GM19328 (cell line): Measurements from ENCODE around the gene RIMOC1.
A peak's percentile ranks its signal among the peaks of the same experiment; 100 is the strongest.
"Not testable (repeated sequence)": the region's sequence is repeated elsewhere in the genome, so short reads cannot be mapped to it uniquely, and the experiment has no call there.

ENCODE experiments used
- ATAC-seq: cut with Tn5 transposase; IDR thresholded peaks from one replicate; pipeline ENCODE4 v1.9.1; 2021; ENCODE audit warnings: mild to moderate bottlenecking, moderate library complexity; ENCODE audit not compliant: unreplicated experiment

The RIMOC1 gene

DNA sequence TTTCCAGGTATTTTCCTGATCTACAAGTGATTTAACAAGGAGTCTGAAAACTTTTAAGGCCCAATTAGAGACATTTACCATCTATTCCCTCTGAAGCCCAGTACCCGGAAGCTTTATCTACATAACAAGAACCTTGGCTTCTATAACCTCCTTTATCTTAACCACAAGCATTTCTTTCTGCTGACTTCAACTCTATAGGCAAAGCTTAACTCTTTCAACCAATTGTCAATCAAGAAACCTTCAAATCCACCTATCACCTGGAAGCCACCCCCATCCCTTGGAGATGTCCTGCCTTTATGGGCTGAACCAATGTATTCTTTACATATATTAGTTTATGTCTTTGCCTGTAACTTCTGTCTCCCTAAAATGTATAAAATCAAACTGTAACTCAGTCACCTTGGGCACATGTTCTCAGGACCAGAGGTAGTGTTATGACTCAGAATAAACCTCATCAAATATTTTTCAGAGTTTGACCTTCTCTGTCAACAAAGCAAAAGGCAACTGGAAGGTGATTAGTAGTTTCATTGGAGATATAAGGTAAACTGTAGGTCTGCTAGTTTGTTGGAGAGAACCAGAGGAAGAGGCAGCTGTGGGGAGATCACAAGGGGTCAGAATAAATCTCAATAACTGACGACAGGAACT is 13.0 kb upstream of the RIMOC1 start:
- ATAC-seq: no peak

DNA sequence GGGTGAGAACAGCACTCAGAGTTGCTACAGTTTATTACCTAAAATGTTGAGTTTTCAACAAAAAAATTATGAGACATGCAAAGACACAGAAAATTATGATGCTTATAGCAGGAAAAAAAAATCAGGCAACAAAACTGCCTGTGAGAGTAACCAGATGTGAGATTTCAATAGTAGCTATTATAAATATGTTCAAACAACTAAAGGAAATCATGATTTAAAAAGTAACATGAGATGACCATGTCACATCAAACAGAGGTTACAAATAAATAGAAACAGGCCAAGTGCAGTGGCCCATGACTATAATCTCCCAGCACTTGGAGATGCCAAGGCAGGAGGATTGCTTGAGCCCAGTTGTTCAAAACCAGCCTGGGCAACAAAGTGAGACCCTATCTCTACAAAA is 12.1 kb upstream of the RIMOC1 start:
- ATAC-seq: no peak

DNA sequence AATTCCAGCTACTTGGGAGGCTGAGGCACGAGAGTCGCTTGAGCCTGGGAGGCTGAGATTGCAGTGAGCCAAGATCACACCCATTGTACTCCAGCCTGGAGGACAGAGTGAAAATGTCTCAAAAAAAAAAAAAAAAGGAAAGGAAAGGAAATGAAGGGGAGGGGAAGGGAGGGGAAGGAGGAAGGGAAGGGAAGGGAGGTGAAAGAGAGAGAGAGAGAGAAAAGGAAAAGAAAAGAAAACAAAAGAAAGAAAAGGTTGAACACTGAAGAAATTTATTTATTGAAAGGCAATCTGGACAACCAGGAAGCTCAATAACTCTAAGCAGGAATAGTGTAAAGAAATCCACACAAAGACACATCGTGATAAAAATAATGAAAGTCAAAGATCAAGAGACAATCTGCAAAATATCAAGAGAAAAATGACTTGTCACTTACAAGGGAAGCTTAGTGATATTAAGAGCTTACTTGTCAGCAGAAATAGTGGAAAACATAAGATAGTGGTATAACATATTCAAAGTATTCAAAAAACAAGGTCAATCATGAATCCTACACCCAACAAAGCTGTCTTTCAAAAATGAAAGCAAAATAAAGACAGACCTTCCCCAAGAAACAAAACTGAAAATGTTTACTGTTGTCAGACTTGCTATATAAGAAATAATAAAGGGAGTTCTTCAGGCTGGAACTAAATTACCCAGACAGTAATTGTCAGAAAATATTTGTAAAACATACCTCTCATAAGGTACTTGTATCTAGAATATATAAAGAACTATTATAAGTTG is 10.9 kb upstream of the RIMOC1 start:
- ATAC-seq: peak; percentile 59

DNA sequence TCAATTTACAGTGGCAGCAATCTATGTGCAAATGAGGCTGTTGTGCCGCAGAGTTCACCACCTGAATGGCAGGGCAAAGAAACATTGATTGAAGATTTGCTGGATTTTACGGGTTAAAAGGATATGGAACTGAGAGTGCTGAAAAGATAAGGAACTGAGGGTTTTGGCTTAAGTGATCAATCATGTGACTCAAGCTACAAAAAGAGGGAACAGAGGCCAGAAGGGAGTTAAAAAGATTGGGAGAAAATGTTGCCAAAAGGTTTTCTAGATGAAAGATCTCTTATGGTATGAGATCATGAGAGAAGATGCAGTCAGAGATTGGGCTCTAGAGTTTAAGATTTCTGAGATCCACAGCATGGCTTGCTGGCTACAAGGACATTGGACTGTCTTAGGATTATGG is 7.9 kb upstream of the RIMOC1 start:
- no peak for ATAC-seq

DNA sequence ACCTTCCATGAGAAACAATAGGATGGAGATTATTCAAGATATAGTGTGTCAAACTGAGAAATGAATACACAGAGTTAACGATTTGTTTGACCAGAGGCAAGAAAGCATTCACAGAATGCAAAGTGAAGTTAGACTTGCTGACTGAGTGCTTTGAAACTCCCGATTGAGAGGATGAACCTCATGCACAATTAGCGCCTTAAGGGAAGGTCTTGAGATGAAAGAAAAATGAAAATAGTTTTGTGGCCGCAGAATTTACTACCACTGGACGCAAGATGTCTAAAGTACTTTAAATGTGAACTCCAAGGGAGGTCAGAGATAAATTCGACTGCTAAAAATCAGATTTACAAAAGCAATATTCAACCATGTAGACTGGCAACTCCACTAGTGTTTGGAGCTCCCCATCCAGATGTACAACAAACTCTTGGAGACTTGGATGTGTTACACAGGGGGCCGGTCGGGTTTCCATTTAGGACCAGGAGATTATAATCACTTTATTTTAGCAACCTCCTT is 707 bp upstream of the RIMOC1 start:
- ATAC-seq: no peak

DNA sequence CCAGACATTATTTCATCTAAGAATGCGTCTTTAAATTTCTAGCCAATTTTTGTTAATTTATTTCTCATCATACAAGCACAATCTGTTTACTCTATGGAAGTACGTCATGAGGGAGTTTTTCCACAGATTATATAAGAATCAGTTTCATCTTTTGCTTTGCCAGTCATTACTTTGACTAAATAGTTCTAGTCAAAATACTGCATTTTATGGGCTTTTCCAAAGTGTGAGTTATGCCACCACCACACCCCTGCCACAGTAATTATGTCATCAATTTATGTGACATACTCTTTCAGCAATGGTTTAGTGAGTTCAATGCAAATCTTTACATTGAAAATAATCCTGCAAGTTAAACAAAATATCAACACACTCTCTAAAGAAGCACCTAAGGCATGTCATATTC is 2.0 kb downstream of the RIMOC1 start:
- no peak for ATAC-seq

DNA sequence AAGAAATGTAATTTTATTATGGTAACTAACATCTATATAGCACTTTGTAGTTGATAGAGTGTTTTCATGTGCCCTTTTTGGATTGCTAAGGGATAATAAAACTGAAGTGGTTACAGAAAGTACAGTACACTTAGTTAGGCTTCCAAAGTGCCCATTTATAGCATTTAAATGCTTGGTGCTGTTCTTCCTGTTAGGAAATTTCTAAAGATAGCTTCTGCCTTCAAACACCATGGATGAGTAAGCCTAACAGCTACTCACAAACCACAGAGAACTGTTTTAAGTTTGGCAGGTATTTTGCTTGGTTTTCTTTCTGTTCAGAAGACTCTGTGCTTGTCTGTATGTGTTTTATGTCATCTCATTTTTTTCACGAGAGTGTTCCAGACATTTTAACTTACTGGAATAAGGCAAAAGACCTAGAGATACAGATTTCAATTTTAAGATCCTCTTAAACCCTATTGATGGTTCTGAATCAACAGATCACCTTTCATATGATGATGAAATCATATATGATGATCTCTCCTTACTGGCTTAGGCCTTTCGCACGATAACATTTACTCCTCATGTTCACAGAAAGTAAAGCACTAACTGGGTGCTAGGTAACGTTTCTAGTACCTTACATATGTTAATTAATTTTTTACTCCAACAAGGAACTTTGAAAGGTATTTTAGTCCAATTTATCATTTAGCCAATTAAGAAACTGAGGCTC is 4.4 kb downstream of the RIMOC1 start:
- no peak for ATAC-seq

DNA sequence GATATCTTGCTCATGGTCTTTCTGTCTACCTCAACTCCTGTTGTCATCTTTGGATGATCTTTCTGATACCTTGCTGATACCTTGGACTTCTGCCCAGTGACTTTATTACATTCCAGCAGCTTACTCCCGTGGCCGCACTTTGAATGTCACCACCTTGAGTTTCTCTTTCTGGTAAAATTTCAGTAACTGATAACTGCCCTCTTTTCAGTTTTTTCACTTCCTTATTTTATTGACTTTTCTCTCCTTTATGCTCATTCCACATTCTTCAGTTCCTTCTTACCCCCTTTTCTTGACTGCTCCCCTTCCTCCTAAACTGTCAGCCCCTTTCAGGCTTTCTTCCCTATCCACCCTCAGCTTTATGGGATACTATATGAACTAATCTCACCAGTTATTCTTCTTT is 14.0 kb downstream of the RIMOC1 start:
- no peak for ATAC-seq

DNA sequence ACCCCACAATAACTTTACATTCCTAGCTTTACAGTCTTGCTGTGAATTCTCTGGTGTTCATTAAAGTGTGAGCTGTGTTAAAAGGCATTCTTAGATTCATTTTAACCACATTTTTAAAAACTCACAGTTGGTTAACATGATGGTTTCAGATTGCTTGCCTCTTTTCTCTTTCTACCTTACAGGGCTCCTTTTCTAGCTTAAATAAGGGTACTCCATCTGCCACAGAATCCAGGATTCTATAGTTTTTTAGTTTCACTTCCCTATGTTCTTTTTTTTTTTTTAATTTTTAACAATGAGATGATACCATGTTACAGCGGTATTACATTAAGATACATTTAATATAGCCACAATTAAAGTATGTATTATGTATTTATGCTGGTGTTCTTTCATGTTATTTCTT is 17.0 kb downstream of the RIMOC1 start:
- no peak for ATAC-seq

DNA sequence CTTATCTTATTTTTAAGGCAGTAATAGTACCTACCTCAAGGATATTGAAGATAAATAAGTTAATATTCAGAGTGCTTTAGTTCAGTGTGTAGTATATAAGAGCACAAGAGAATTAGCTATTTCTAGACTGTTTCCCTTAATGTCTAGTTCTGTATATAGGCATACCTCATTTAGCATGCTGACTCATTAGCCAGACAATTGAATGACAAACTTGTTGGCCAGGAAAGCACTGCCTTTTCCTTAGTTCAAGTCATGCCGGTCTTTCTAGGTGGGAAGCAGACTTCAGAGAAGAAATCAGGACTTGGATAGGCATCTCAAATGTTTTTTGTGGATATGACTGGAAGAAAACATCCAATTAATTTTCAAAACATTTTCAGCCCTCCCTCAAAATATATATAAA is 17.7 kb downstream of the RIMOC1 start:
- ATAC-seq: no peak

DNA sequence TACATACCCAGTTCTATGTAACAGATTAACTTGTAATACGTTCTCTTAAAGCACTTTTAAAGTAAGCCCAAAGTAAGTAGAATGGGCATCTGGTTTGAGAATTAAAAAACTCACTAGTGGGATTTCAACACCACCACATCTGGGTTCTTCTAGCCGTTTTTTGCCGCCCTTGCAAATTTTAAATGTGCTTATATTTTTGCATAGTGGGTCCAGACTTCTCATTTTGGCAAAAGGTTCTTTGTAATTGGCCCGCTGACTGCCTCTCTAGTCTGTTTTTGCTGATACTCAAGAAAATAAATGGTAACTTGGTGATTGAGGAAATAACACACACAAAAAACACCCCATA is 20.4 kb downstream of the RIMOC1 start:
- ATAC-seq: no peak

DNA sequence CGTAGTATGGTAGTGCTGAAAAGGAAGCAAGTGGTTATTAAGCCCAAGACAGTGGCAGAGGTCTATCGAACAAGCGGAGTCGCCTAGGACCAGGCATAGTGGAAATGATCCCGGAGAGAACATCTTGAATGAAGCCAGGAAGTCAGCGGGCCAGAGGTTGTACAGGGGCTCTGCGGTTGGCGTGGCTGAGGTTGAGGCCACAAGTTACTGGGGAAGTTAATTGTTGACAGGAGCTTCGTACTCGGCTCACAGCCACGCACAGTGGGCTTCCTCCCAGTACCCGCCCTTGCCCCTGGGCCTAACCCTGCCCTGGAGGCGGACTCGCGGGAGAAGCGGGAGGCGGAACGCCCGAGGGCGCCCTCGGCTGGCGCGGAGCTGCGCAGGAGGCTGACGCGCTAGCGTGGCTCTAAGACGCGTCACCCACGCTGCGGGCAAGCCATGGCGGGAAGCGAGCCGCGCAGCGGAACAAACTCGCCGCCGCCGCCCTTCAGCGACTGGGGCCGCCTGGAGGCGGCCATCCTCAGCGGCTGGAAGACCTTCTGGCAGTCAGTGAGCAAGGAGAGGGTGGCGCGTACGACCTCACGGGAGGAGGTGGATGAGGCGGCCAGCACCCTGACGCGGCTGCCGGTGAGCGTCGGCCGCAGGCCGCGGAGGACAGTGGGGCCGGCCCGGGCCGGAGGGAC is 20.9 kb downstream of the RIMOC1 start, which contains the start of gene FBXO4:
FBXO4 (plus strand) TSS at position 410 of the 683 bp plus-strand sequence; CDS start at position 439, 29 bp downstream.
- ATAC-seq: peak; percentile 95

DNA sequence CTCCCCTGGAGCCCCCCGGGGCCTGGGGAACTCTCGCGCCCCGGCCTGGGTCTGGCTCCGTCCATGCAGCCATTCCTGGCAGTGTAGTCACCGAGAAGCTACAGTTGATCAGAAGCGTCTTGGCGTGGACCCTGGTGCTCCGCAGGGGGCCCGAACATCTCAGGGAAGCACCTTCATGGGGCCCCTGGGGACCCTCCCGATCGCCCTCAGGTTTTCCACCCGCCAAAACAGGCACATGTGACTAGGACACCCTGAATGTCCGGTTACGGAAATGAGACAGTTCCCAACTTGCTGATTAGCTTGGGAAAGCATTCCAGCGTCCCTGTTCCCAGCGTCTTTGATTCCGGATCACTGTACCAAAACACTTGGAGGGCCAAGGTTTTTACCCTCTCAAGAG is 21.4 kb downstream of the RIMOC1 start:
- ATAC-seq: peak; percentile 25

DNA sequence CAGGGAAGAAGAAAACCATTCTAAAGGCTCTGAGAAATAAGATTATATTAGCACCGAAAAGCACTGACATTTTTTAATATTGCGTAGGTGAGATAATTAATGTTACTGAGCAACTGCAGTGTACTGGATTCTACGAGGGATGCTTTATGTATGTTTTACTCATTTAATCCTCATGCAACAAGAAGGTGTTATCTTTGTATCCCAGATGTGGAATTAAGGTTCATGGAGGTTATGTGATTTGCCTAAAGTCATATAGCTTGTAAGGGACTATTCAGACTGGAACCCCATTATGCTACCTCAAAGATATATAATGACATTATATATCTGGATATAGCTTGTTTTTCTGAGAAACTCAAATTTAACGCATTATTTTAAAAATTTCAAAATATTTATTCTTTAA is 23.5 kb downstream of the RIMOC1 start:
- ATAC-seq: no peak

DNA sequence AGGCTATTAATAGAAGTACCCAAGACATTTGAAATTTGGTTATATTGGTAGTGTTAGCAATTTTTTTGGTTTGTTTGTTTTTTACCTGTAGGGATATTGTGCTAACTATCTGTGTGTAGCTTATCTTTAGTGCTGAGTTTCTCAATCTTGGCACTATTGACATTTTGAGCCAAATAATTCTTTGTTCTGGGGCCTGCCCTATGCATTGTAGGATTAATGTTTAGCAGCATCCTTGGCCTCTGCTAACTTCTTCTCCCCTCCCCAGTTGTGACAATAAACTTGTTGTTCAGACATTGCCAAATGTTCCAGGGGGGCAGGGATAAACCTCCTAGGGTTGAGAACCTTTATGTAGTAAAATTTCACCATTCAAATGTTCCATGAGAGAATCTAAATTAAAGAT is 24.9 kb downstream of the RIMOC1 start:
- no peak for ATAC-seq

DNA sequence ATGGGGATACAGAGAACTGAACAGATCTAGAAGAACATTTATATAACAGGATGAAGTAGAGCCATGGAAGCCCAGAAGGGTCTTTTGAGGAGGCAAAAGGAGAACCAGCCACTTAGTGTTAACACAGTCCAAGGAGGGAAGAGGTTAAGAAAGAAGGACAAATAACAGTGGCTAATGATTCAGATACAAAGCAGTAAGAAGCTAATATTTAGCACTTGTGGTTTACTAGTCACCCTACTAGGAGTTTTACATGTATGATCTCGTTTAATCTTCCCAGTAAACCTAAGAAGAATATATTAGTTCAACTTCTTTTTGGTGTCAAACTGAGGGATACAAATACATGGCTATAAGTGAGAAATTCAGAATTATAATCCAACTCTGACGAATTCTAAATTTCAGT is 28.6 kb downstream of the RIMOC1 start:
- no peak for ATAC-seq

DNA sequence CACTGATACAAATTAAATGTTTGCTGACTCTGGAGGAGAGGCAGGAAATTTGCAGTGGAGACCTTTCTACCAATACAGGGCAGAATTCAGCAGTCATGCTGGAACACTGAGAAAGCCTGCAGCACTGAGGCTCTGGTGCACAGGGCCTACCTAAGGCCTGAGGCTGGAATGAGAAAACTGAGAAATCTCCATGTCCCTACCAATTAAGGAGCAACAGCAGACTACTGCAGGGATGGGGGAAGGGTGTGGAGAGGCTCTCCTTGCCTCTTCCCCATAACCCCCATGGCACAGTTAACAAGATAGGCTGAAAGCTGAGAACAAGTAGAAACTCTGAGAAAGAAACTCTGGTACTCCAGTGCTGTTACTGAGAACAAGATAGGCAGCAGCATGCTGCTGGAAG is 31.4 kb downstream of the RIMOC1 start:
- ATAC-seq: no peak

DNA sequence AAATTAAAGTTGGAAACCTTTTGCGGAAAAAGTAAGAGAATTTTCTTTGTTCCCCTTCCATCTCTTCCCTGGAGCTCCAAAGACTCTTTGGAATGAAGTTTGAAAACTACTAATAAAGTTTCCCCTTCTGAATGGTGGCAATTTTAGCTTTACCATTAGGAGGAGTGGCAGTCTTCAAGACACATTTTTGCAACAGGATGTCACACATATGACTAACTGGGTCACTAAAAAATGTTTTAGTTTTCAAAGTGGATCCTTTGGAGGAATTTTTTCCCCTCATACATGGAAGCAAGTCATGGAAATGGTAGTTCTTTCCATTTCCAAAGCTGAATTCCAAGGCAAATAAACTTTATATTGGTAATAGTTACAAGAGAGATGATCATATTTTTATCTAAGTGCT is 36.5 kb downstream of the RIMOC1 start:
- ATAC-seq: no peak

DNA sequence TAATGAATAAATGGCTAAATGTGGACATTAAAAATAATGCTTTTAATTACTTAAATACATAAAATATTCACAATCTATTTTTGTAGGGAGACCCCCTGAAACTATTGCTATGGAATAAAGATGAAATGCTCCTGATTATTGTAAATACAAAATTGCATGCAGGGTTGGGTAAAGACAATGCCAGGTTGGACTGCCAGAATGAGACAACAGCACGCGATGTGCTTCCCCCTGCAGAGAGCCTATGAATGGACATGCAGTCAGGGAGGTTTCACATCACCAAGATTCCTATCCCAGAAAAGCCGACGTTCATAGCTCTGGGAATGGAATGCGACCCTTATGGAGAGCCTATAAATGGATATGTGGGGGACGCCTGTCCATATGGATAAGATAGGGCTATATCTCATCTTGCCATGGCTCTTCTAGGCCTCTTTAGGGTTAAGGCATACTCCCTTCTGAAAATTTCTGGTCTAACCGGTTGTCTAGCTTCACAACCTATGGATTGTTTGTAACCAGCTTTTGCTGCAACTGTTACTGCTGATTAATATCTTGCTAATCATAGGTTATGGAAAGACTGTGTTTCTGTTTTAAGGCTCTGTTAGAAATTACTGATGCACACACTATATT is 41.3 kb downstream of the RIMOC1 start:
- ATAC-seq: not testable (repeated sequence)

DNA sequence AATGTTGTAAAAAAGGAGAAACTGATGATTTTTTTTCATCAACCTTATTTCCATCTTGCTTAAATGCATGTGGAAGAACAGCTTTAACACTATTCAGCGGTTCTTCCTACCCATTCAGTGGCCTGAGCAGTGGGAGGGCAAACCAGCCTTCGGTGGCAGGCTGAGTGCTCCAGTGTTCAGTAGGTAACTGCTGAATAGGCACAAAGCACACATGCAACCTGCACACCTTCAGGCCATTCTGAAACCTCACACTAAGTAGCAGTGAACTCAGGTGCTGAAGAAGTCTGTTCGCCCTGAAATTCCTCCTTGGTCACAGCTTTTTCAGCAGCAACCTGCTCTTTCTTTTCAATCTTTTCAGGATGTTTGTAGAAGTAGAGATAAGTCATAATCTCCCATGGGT is 47.1 kb downstream of the RIMOC1 start:
- no peak for ATAC-seq
